ENCODE measurements around the gene ERC2.

The ERC2 gene

DNA sequence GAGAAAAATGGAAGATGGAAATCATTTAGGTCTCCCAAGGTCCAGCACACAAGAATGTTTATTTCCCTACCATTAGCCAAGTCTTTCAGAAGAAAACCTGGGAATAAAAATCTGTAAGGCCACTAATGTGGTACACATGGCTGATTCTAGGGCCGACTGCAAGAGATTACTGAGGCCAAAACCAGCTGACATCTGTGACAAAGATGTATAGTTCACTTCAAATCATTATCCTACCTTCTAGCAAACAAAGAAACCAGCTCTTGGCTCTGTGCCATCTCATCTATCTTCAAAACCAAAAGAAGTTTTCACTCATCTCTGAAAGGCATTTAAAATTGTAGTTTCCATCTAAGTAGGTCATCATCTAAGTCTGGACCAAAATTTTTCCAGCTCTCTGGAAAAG lies 43.9 kb downstream of the ERC2 start:
- no peak for DNase-seq

DNA sequence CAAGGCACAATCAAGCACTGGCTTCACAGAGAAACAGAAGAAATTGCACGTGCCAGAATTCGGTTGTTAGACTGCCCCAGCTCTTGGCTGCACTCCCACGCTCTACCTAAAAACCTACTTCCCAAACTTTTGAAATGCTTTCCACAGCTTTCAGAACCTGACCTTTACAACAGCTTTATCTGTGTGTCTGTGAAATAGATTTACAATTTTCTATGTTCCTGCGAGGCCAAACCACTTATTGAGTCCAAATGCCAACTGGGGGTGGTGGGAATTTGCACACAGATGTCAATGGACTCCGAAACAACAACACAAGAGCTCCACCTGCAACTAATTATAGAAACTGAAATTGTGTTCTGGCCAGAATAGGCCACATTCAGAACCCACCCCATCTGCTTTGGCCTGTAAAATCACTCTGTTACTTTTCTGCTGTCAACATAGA lies 44.6 kb downstream of the ERC2 start:
- DNase-seq = no peak

DNA sequence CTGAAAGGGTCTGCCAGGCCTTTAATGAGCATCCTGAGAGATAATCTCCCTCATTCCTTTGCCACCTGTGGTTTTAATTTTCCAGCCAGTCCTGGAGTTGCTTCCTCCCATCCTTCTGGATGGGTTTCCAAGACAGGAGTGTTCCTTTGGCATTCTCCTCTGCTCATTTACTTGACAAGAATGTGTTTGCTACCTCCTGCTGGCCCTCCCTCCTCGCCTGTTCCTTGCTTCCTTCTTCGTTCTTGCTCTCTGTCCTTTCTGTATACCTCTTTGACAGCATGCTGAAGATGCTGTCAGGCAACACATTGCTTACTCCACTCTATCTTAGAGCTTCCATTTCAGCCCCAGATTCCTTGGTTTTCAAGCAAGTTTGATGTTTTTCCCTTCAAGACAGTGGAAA lies 46.0 kb downstream of the ERC2 start:
- DNase-seq = no peak

DNA sequence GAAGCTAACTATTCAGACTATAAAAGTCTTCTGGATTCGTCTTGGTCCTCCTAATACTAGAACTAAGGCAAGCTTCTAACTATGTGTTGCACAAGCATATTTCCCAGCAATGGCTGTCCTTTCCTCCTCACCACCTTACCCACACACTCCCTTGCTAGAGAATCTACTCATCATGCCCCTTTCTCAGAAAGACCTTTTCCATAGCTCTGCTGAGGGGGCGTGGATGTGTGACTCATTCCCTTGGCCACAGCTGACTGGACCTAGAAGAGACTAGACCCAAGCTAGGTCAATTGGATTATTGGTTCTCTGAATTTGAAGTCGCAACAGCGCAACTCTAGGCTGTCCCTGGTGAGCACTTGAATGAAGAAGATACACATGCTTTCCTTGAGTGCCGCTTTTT lies 47.1 kb downstream of the ERC2 start:
- no peak for DNase-seq

DNA sequence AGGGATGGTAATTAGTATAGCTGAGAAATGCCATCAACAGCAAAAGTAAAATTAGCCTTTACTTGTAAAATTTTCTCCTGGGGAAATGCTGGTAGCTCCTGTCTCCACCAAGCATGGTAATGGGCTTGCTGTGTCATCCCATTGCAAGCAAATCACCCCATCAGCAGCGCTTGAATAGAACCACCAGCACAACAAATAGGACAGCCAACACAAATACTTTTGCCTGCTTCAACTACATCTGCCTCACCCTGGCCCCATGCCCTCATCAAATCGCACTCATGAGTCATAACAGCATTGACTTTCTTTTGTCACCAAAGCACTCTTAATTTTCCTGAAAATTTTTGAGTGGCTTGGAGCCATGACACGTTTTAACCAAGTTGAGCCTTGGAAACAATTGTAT lies 52.6 kb downstream of the ERC2 start:
- DNase-seq = no peak

DNA sequence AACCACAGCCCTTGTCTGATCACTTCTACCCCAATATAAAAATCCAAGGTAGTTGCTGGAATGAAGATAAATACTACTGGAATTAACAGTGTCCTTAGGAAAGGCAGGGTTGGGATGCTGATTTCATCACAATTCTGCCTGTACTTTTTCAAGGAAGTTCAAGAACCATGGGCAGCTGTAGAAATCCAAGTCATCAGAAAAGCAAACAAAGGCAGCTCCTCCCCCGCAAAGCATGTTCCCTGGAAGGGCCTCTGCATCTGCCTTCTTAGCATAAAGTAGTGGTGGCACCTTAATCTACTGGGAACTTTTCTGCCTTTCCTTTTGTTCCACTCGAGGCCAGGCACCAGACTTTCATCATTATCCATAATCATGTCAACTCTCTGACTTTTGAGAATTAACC lies 54.4 kb downstream of the ERC2 start:
- DNase-seq = no peak

DNA sequence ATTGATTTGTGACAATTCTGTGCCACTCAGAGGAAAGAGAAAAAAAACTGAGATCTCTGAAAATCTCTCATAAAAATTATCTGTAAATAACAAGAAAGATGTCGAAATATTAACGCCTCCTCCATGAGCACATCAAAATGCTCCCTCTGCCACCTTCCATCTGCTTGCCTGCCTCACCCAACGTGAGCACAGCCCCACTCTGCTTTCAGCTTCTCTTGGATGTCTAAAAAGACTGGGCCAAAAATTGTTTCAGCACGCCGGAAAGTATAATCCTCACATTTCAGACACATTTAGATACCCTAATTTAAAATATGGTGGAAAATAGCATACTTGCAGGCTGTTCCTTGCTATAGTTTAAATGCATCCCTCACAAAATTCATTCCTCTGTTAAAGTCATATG lies 57.1 kb downstream of the ERC2 start:
- no peak for DNase-seq

DNA sequence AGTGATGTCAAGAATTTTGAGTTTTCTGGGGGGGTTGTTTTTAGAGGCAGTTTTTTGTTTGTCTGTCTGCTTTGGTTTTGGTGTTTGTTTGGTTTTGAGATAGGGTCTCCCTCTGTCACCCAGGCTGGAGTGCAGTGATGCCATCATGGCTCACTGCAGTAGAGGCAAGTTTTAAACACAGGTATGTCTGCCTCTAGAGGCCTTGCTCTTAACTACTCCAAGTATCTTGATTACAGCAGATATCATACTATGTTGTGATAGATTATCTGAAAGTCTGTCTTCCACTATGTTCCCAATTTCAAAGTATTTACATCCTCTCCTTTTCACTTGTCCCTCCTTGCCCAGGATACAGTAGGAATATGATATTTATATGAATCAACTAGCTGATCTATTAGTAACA lies 57.7 kb downstream of the ERC2 start:
- DNase-seq = no peak

DNA sequence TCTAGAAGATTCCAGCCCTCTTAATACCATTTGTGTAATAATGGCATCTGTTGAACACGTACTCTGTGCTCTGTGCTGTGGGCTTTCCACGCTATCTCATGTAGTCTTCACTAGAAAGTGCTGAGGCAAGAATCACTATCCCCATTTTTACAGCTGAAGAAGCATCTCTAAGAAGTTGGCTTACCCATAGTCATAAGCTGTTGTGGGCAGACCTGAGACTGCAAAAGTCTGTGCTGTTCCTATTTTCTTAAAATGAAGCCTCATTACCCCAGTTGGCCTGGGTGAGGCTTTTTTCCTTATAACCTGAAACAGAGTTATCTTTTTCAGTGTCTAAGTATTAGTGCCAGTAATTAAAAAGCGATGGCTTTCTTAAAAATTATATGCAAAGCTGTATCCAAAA lies 58.5 kb downstream of the ERC2 start:
- DNase-seq = no peak

DNA sequence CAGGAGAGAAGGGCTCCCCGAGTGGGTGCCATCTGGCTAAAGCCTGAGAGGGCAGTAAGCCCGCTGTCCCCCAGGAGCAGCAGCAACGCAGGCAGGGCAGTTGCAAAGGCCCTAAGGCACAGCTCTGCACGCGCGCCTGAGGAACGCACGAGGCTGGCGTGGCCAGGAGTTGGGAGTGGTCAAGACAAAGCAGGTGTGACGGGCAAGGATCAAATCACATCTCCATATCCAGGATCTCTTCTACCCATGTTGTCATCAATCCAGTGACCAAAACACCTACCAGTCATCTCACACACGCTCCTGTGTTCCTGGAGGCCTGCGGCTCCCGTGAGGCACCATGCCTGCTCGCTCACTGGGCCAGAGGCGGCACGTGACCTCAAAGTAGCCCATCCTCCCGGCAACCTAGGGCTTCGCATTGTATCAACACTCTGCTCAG lies 59.5 kb downstream of the ERC2 start:
- no peak for DNase-seq

DNA sequence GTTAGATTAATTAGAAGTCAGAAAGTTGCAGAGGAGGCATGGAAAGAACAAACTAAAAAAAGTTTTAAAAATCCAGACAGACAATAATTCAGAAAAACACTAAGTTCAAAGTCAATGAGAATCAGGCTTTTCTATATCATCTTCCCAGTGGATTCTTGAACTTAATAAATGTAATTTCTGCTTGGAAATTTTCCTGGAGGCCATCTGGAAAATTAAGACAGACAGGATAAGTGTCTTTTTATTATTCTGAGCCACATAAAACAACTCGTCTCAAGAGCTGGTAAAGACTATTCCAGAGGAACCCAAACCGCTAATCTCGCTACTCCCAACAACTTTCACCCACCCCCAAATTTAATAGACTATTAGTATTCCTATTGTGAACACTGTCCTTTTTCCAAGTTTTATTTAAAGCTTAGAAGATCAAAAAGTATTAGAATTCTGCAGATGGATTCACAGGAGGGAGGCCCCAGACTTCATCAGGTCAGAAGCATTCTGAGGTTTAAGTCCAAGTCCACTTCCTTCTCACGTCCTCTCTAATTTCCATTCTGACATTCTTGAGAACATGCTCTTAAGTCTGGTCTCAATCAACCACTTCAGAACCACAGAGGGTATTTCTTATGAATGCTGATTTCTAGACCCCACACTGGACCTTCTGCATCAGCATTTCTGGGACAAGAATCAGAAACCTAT lies 61.3 kb downstream of the ERC2 start:
- no peak for DNase-seq

DNA sequence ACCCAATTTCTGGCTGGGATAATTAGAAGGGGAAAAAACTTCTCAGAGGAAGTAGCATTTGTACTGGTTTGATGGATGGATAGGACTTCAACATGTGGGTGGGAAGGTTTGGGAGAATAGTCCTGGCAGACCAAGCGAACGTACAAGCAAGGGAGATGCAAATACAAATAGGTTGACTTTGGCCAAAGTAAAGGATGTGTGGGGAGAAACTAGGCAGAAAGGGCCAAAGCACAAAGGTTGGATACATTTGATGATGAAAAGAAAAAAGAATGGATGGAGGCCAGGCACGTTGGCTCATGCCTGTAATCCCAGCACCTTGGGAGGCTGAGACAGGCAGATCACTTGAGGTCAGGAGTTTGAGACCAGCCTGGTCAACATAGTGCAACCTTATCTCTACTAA lies 63.4 kb downstream of the ERC2 start:
- no peak for DNase-seq

DNA sequence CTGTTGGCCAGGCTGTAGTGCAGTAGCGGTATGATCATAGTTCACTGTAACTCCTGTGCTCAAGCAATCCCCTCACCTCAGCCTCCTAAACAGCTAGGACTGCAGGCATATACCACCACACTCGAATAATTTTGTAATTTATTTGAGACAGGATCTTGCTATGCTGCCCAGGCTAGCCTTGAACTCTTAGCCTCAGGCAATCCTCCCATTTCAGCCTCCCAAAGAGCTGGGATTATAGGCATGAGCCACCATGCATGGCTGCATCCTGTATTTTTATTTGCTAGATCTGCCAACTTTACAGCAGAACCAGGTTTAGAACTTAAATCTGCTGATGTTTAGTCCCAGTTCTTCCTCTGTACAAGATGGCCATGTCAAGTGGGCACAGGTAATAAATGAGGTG lies 69.6 kb downstream of the ERC2 start:
- no peak for DNase-seq

DNA sequence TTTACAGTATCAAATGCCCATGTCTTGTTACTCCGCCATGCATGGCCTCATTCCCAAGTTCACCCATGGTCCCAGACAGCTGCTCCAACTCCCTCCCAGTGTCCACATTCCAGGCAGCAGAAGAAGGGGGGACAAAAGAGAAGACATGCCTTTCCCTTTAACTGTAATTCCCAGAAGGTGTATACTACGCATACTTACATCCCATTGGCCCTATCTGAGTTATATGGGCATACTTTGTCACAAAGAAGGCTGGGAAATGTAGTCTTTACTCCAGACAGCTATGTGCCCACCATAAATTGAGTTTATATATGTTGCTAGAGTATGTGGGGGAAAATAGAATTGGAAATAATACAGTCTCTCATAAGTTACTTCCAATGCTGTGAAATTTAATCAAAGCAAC lies 70.5 kb downstream of the ERC2 start:
- no peak for DNase-seq

DNA sequence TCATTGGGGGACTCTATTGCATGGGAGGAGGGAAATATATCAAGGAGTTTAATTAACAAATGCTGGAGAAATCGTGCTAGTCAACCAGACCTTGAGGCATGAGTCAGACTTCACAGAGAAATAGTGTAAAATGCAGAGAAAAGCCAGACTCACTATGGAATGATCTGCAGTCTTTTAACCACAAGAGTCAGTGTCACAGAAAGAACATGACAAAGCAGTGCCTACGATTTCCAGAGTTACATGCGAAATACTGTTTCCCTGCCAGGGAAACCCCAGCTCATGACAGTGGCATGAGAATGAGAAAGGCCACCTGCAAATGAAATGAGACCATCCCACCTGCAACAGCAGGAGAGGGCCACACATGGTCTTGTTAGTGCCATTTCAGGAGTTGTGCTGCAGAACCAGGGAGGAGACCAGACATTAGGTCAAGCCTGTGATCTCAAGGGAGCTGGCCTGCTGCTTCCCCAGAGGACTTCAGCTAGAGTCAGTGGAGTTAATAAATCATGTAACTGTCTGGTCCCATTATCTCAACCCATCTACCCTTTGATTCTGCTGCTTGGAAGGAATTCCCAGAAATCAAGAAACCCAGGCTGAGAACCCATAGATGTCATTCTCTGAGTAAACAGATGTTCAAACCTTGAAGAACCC lies 79.0 kb downstream of the ERC2 start:
- no peak for DNase-seq

DNA sequence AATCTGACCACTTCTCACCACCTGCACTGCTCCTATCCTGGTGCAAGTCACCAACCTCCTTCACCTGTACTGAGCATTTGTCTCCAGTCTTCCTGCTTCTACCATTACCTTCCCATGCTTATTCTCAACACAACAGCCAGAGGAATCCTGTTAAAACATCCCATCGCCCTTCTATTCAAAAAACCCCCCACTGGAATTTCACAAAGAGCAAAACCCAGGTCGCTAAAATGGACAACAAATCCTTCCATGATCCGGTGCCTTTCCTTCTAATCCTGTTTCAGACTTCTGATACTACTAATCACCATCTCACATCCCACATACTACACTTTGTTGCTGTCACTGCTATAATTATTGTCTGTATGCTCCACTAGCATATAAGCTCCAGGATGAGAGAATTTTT lies 85.2 kb downstream of the ERC2 start:
- no peak for DNase-seq

DNA sequence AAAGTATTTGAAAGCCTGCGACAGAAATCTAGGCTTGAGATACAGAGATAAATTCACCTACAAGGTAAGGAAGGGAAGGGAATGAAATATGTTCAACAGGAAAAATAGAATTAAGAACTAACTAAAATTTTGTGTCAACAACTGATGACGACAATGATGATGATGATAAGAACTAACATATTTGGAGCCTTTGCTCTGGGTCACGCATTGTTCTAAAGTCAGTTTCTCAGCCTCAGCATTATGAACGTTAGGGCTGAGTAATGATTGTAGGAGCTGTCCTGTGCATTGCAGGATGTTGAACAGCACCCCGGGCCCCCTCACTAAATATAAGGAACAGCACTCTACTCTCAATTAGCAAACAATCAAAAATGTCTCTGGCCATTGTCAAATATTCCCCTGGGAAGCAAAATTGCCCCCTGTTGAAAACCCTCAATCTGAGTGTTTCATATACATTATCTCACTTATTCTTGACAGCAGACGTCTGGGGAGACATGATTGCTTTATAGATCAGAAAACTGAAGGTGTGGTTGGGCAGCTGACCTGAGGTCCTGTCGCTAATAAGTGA lies 88.5 kb downstream of the ERC2 start:
- no peak for DNase-seq

DNA sequence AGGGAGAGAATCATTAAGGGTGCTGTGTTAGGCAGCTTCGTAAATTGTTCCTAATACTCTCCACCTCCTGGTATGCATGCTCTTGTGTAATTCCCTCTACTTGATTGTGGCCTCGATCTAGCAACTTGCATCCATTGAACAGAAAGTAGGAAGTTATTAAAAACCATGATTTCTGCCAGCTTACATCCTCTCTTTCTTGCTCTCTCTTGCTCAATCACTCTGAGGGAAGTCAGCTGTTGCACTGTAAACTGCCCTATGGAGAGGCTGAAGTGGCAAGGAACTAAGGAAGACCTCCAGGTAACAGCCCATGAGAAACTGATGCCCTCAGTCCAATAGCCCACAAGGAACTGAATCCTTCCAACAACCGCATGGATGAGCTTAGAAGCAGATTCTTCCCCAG lies 92.6 kb downstream of the ERC2 start:
- DNase-seq = no peak

DNA sequence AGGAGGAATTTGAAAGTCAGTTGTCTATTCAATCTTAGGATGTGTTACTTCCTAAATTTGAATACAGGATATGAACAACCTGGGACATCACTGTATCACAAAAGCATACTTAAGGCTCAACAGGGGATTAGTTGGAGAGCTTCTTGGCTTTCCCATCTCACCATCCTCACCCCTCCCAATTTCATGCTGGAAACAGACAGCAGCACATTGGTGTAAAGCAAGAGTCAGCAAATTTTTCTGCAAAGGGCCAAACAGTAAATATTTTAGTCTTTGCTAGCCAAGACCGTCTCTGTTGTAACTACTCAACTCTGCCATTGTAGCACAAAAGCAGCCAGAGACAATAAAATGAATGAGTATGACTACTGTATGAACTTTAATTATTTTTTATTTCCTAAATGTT lies 94.9 kb downstream of the ERC2 start:
- no peak for DNase-seq

DNA sequence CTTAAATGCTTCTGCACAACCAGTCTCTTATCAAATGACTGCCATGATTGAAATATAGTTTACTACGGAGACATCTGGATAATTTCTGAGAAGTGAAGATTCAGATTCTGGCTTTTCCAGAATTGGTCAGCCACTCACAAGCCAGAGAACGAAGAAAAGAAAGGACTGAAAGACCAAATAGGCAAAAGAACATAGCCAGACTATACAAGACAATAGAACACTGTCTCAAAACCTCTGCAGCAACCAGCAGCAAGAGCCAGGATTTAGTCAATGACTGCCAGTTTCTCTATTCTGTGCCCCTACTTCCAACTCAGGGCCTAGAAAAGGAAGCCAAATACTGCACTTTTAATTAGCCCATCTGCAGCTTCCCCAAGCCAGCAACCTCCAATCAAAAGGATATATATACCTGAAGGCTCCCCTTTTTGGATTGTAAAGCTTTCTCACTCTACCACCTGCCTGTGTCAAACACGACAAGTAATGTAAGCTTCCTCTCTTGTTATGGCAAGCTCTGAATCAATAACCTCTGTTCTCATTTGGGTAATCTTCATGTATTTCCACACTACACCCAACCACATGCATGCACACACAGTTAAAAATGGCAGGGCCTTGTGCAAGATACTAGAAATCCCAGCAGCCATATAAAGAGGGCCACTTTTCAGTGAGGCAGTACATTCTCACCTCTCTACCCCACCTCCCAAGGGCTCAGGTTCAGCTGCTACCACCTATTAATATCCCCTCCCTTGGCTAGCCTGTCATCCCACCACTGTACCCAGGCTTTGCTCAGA lies 97.1 kb downstream of the ERC2 start:
- DNase-seq = no peak

DNA sequence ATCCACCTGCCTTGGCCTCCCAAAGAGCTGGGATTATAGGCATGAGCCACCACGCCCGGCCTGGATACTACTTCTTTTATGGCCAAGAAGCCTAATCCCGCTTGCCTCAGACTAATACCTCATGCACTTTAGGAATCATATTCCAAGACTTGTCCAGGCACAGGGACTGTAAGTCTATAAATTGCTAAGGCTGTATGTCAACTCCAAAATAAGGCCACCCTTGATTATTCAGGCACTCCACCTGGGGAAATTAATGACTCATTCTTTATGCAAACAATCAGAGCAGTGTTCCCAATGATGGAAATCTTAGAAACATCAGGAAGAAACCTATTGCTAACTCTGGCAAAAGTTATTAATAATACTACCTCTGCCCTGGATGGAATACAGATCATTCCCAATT lies 98.4 kb downstream of the ERC2 start:
- DNase-seq = no peak

DNA sequence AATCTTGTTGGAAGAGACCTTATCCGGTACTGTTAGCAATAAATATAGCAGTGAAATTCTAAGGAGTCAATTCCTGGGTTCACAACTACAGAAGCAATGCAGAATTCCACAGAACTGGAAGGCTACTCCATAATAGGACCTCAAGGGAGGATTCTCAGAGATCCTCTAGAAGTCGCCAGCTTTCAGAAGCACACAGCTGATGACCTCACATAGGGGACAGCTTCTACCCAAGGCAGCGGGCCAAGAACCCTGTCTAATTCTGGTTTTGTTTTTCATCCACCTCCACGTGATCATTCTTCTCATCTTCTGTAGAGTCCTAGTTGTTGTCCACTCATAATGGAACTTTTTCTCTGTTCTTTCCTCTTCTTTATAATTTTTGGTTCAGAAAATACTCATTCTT lies 99.4 kb downstream of the ERC2 start:
- DNase-seq = no peak

DNA sequence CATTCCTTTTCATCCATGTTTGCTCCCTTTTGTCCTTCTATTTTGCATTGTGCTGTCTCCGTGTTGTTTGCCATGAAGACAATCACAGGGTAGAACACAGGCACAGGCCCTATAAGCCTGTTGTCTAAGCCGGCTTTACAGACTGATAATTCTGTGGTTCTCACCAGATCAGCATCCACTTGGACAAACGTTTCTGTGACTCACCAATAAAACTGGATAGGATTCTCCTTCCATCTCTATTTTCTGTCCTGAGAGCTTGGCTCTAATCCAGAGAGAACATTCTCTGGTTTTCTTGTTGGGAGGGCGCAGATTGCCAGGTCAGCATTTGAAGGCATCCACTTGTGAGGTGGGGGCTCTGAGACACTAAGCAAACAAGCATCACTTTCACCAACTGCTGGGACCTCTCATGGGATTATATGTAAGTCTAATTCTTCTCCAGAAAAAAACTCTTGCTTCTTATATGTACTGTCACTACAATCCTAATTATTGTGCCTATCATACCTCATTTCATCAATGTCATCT lies 101.6 kb downstream of the ERC2 start:
- DNase-seq = no peak
